ENCODE measurements around the gene ARHGEF28.

ARHGEF28 gene

GRCh38 chr5:73623060-73623459, 2.9 kb upstream of the ARHGEF28 start:
- no peak for DNase-seq (ENCODE audit: insufficient read length, low spot score)
- no peak for FAIRE-seq
- no peak for TF ChIP-seq CTCF (IDR thresholded peaks at IDR 0.05; ENCODE audit: insufficient read depth, missing control alignments)

- DNase-seq (ENCODE audit: insufficient read length, low spot score) = no peak
- TF ChIP-seq CTCF (IDR thresholded peaks at IDR 0.05; ENCODE audit: insufficient read depth, missing control alignments) = no peak
- no peak for FAIRE-seq
Measured at GRCh38 chr5:73623901-73624404, 2.0 kb upstream of the ARHGEF28 start.

GRCh38 chr5:73624888-73625287, 1.1 kb upstream of the ARHGEF28 start:
- no peak for TF ChIP-seq CTCF (IDR thresholded peaks at IDR 0.05; ENCODE audit: insufficient read depth, missing control alignments)
- DNase-seq (ENCODE audit: insufficient read length, low spot score) = no peak
- no peak for FAIRE-seq

GRCh38 chr5:73625372-73625943, 538 bp upstream of the ARHGEF28 start:
- no peak for DNase-seq (ENCODE audit: insufficient read length, low spot score)
- no peak for FAIRE-seq
- no peak for TF ChIP-seq CTCF (IDR thresholded peaks at IDR 0.05; ENCODE audit: insufficient read depth, missing control alignments)

GRCh38 chr5:73626814-73627313, 868 bp downstream of the ARHGEF28 start:
- FAIRE-seq = no peak
- no peak for DNase-seq (ENCODE audit: insufficient read length, low spot score)
- no peak for TF ChIP-seq CTCF (IDR thresholded peaks at IDR 0.05; ENCODE audit: insufficient read depth, missing control alignments)

- FAIRE-seq = no peak
- no peak for DNase-seq (ENCODE audit: insufficient read length, low spot score)
- TF ChIP-seq CTCF (IDR thresholded peaks at IDR 0.05; ENCODE audit: insufficient read depth, missing control alignments) = no peak
Measured at GRCh38 chr5:73629456-73629855, 3.5 kb downstream of the ARHGEF28 start.

GRCh38 chr5:73630765-73631164, 4.8 kb downstream of the ARHGEF28 start:
- no peak for TF ChIP-seq CTCF (IDR thresholded peaks at IDR 0.05; ENCODE audit: insufficient read depth, missing control alignments)
- DNase-seq (ENCODE audit: insufficient read length, low spot score) (no peak), FAIRE-seq (no peak)

All from D721Med (cell line).